Esophagus squamous epithelium (tissue), 5 donors: ENCODE data around the gene RNASE7. TPM values are rescaled to one million over a fixed set of nuclear protein-coding genes. Genes with fewer than 3 reads are reported as not detected.
"Not testable (repeated sequence)": the region's sequence is repeated elsewhere in the genome, so short reads cannot be mapped to it uniquely, and the experiment has no call there.

Experiments
- DNase-seq: peaks from one replicate; lab custom pipeline; 2025; lab: John Stamatoyannopoulos, UW
- H3K27ac ChIP-seq, 4 donors: fragments of 200-600 bp; sonication (generic); one replicate each; pipeline ENCODE4 v1.5.1; 2016 to 2019; ENCODE audit warnings: mild to moderate bottlenecking in 1 of 4
- H3K27me3 ChIP-seq, 4 donors: fragments of 200-600 bp; sonication (generic); 1 replicate in 3 of 4; 2 replicates in 1 of 4; pipeline versions ENCODE4 v1.5.1 to v1.6.0; 2017 to 2021; ENCODE audit warnings: antibody characterized with exemption in 1 of 4
- H3K36me3 ChIP-seq, 3 donors: fragments of 200-600 bp; sonication (generic); one replicate each; pipeline ENCODE4 v1.5.1; 2016 to 2019
- H3K4me1 ChIP-seq, 3 donors: fragments of 200-600 bp; sonication (generic); one replicate each; pipeline ENCODE4 v1.5.1; 2017 to 2019
- H3K4me3 ChIP-seq, 4 donors: fragments of 200-600 bp; sonication (generic); 1 replicate in 3 of 4; 2 replicates in 1 of 4; pipeline ENCODE4 v1.5.1; 2016 to 2019; ENCODE audit warnings: mild to moderate bottlenecking in 2 of 4, moderate library complexity in 1 of 4
- H3K9me3 ChIP-seq, 3 donors: fragments of 200-600 bp; sonication (generic); one replicate each; pipeline ENCODE4 v1.5.1; 2016 to 2019
- POLR2A ChIP-seq, 4 donors: fragments of 450-650 bp; IDR thresholded peaks; one replicate each; pipeline ENCODE4 v1.6.1; 2017; ENCODE audit warnings: antibody characterized with exemption in 4 of 4, mild to moderate bottlenecking in 4 of 4, moderate library complexity in 3 of 4
- WGBS, 2 donors: methylation state at CpG; one replicate each; pipeline ENCODE4 v1.1.5; 2018; 5-methylcytosine and 5-hydroxymethylcytosine counted together
- intact Hi-C: fragments of 100-400 bp; cut with DNase I; formaldehyde crosslinking; loops from one replicate; pipeline ENCODE4 v1.15.0; 2022
- total RNA-seq, 4 donors: library from RNA; depleted of rRNA; stranded (reverse); fragments of >200 nt; gene quantifications; one replicate each; pipeline ENCODE4 v1.1.0, GENCODE V29; 2016
- TF ChIP-seq, protein P1 (sequence below), 6 experiments: fragments of 450-650 bp in 4 of 6; fragments of 200-600 bp in 2 of 6; sonication (generic) in 2 of 6; IDR thresholded peaks; one replicate each; pipeline ENCODE4 v1.5.1; 2016 to 2019; ENCODE audit warnings: antibody characterized with exemption in 6 of 6, mild to moderate bottlenecking in 4 of 6, moderate library complexity in 4 of 6
- donor health status: DM: yes; HTN: yes; CAD: no.

The RNASE7 gene
- total RNA-seq, 4 donors from 2014 or later, result 0.97 to 13.3 (median 1.1) TPM; not detected in 1

DNA sequence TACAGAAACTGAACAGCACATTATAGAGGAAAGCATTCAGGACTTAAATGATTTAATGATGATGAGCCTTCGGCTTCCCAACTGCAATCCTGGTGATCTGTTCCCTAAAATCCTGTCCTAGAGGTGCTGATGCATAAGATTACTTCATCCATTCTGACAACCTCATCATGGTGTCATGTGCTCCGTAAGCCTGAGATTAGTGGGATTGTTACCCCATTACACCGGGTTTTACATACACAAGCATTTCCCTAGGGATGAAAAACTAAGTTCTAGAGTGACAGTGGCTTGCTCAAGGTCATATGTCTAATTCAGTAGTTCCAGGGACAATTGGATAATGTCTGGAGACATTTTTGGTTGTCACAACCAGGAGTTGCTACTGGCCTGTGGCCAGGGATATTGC lies 5.0 kb upstream of the RNASE7 start:
- DNase-seq, result no peak
- Histone ChIP-seq H3K4me3 (no peak overlapping the region), H3K27ac (peak overlapping the region in 3 of 4 donors; percentile 16 to 84 (median 37)), H3K36me3 (no peaks in the 10 kb centered on the region), H3K4me1 (peaks cover 24 to 60% (median 24%) of the 10 kb centered on the region in 3 donors), H3K9me3 (no peaks in the 10 kb centered on the region), H3K27me3 (no peaks in the 10 kb centered on the region)
- WGBS, 2 donors, result 68 to 81% methylated on average over 3 of the region's 3 CpGs
- intact Hi-C loops, result no loop called here
- TF ChIP-seq, protein P1, sequence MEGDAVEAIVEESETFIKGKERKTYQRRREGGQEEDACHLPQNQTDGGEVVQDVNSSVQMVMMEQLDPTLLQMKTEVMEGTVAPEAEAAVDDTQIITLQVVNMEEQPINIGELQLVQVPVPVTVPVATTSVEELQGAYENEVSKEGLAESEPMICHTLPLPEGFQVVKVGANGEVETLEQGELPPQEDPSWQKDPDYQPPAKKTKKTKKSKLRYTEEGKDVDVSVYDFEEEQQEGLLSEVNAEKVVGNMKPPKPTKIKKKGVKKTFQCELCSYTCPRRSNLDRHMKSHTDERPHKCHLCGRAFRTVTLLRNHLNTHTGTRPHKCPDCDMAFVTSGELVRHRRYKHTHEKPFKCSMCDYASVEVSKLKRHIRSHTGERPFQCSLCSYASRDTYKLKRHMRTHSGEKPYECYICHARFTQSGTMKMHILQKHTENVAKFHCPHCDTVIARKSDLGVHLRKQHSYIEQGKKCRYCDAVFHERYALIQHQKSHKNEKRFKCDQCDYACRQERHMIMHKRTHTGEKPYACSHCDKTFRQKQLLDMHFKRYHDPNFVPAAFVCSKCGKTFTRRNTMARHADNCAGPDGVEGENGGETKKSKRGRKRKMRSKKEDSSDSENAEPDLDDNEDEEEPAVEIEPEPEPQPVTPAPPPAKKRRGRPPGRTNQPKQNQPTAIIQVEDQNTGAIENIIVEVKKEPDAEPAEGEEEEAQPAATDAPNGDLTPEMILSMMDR (IDR thresholded peaks at IDR 0.05), result no peak
- no peak for TF ChIP-seq POLR2A (IDR thresholded peaks at IDR 0.05)

DNA sequence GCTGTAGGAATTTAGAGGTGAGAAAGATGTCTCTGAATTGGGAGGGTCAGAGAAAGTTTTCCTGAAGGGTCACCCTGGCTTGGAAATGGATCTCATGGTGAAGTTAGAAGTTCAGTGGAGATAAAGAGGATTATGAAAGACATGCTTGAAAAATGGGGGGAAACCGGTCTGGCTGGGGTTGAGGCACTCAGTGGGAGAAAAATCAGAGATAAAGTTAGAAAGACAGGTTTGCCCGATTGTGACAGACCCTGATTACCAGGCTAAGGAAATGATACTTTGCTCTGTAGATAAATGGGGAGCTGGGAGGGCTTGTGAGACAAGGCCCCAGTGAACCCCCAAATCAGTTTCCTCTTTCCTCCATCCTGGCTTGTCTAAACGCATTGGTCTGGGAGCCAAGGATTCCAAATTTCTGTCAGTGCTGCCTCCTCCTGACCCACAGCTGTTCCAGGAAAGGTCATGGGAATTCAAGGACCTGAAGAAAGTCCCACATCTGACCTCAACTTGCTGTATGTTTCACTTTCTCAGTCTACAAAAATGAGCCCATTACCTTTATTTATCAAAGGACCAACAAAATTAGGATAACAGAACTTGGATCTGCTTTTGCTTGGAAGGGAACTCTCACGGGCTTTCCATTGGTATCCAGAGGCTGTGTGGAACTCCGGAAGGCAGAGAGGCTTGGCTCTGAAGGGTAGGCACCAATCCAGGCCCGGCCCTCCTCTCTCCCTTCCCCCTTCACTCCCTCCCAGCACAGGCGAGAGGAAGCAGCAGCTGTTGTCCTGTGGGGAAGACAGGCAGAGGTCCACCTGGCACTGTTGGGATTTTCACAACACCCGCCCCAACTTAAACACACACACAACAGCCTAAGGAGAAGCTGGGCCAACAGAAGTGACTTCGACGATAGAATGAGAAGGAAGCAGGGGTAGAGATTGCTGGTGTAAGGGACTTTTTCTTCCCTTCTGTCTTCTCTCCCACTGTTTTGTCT lies 3.4 kb upstream of the RNASE7 start:
- DNase-seq, result no peak
- TF ChIP-seq, protein P1 (IDR thresholded peaks at IDR 0.05), result no peak
- peak in 1 of 4 donors; percentile 28 for TF ChIP-seq POLR2A (IDR thresholded peaks at IDR 0.05)
- Histone ChIP-seq H3K4me3 (peak overlapping the region in 2 of 4 donors; percentile 7 to 29), H3K4me1 (peaks cover 27 to 68% (median 34%) of the 10 kb centered on the region in 3 donors), H3K27me3 (no peaks in the 10 kb centered on the region), H3K9me3 (no peaks in the 10 kb centered on the region), H3K27ac (peak overlapping the region; percentile 53 to 84 (median 82)), H3K36me3 (no peaks in the 10 kb centered on the region)
- intact Hi-C loops, result no loop called here
- WGBS, 2 donors, result 18 to 20% methylated on average over 9 to 10 of the region's 10 CpGs

DNA sequence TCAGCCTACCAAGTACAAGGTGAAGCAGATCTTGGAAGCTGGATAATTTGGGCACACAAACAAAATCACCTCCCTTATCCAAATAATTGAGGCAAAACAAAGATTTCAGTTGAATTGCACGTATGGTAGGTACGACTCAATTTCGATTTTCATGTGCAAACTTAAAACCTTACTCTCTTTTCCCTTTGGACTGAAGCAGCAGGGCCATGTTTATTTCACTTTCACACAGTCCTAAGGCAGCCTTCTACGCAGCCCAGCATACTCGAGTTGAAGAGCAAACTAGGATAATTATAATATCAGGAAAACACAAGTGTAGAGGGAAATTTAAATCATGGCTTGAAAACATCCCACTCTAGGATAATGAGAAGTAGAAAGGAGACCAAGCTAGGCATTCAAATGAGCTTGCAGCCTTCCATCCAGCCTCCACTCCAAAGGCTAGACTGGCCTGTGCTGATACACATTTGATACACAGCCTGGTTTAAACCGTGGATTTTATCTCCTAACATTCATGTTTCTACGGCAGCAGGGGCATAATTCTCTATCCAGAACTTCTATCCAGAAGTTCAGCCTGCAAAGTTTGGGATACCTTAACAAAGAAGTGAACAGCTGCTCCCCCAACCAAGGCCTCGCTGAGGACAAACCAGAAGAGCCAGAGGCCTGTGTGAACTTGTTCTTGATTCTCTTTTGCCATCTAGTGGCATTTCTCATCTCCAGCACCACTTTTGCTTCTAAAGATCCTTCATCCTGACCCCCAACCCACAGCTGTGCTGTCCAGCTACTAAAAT lies 2.4 kb upstream of the RNASE7 start:
- no peaks in the 10 kb centered on the region for H3K36me3 ChIP-seq
- H3K27ac ChIP-seq, result peak overlapping the region; percentile 53 to 84 (median 82)
- 34 to 39% methylated on average over 8 of the region's 8 CpGs for WGBS, 2 donors
- H3K4me1 ChIP-seq, result peaks cover 27 to 77% (median 36%) of the 10 kb centered on the region in 3 donors
- H3K27me3 ChIP-seq, result no peaks in the 10 kb centered on the region
- no peak for DNase-seq
- intact Hi-C loops, result no loop called here
- H3K9me3 ChIP-seq, result no peaks in the 10 kb centered on the region
- peak overlapping the region in 1 of 4 donors; percentile 29 for H3K4me3 ChIP-seq
- TF ChIP-seq, protein P1 (IDR thresholded peaks at IDR 0.05), result peak; percentile 34 to 73 (median 64)
- TF ChIP-seq POLR2A (IDR thresholded peaks at IDR 0.05), result no peak

DNA sequence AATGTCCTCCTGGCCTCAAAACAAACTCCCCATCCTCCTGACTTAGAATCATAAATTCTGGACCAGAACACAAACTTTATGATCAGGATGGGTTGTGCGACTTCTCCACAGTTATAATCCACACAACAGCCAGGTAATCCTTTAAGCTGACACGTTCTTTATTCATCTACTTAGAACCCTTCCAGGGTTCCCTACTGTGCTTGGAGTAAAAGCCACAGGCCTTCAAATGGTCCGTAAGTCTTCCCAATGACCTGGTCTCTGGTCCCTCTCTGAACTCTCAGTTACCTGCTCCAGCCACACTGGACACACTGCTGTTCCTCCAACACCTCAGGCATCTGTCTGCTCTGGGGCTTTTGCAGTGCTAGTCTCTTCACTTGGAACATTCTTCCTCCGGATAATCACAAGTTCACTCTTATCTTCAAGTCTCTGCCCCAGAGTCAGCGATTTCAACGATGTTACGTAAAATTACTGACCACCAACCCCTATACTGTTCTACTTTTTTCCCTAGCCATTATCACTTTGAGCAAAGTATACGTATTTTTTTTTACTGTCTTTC lies 1.7 kb upstream of the RNASE7 start:
- Histone ChIP-seq H3K27me3 (no peaks in the 10 kb centered on the region), H3K4me3 (no peak overlapping the region), H3K4me1 (peaks cover 27 to 77% (median 36%) of the 10 kb centered on the region in 3 donors), H3K27ac (peak overlapping the region in 3 of 4 donors; percentile 81 to 84 (median 82)), H3K36me3 (no peaks in the 10 kb centered on the region), H3K9me3 (no peaks in the 10 kb centered on the region)
- intact Hi-C loops, result no loop called here
- DNase-seq, result no peak
- no peak for TF ChIP-seq POLR2A (IDR thresholded peaks at IDR 0.05)
- TF ChIP-seq, protein P1 (IDR thresholded peaks at IDR 0.05), result no peak
- 63 to 70% methylated on average over 8 of the region's 8 CpGs for WGBS, 2 donors

DNA sequence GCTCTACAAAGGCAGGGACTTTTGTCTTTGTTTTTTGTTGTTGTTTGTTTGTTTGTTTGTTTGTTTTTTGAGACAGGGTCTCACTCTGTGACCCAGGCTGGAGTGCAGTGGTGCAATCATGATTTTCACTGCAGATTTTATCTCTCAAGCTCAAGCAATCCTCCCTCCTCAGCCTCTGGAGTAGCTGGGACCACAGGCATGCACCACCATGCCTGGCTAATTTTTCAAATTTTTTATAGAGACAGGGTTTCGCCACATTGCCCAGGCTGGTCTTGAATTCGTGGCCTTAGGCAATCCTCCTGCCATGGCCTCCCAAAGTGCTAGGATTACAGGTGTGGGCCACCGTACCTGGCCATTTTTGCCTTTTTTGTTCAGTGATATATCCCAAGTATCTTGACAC lies 1.2 kb upstream of the RNASE7 start:
- H3K4me3 ChIP-seq, intact Hi-C loops, H3K27me3 ChIP-seq, DNase-seq, H3K36me3 ChIP-seq, H3K27ac ChIP-seq, H3K9me3 ChIP-seq: not testable (repeated sequence)
- H3K4me1 ChIP-seq, result peaks cover 27 to 77% (median 36%) of the 10 kb centered on the region in 3 donors
- WGBS, 2 donors, result 71 to 78% methylated on average over 3 of the region's 3 CpGs
